Neural crest cell (in vitro differentiated cells): Measurements from ENCODE around the gene NMUR2. TPM values are rescaled to one million over a fixed set of nuclear protein-coding genes. Genes with fewer than 3 reads are reported as not detected.

Experiments used
- DNase-seq: peaks from one replicate; pipeline ENCODE4 v3.0.0; 2021; ENCODE audit warnings: low read depth, mixed read lengths, low spot score
- H3K27ac Mint-ChIP-seq: one replicate; pipeline ENCODE4 v1.8.0; 2021; ENCODE audit warnings: mild to moderate bottlenecking, mixed read lengths; ENCODE audit not compliant: unreplicated experiment
- H3K27me3 Mint-ChIP-seq: 2 replicates; pipeline ENCODE4 v1.8.0; 2021; ENCODE audit warnings: low read depth, mild to moderate bottlenecking, mixed read lengths
- H3K36me3 Mint-ChIP-seq: 2 replicates; pipeline ENCODE4 v1.8.0; 2021; ENCODE audit warnings: low read depth, mild to moderate bottlenecking, mixed read lengths
- H3K4me1 Mint-ChIP-seq: 2 replicates; pipeline ENCODE4 v1.8.0; 2021; ENCODE audit warnings: mixed read lengths
- H3K4me3 Mint-ChIP-seq: one replicate; pipeline ENCODE4 v1.8.0; 2021; ENCODE audit warnings: mild to moderate bottlenecking, mixed read lengths
- H3K9me3 Mint-ChIP-seq: 2 replicates; pipeline ENCODE4 v1.8.0; 2021; ENCODE audit warnings: mixed read lengths
- CTCF ChIP-seq: fragments of 200-600 bp; sonication (generic); conservative IDR thresholded peaks from 2 replicates; pipeline ENCODE4 v1.5.0; 2021; ENCODE audit warnings: antibody characterized with exemption, mild to moderate bottlenecking
- total RNA-seq: library from RNA; stranded (reverse); gene quantifications from 2 replicates; pipeline ENCODE4 v1.2.1, GENCODE V29; 2021

Gene NMUR2
- total RNA-seq, 1 donor from 2014 or later: 0.23 TPM

GRCh38 chr5:152403046-152403445 lies 2.0 kb downstream of the NMUR2 start:
- Mint-ChIP-seq H3K27ac (no peak overlapping the region), H3K27me3 (peaks cover 11% of the 10 kb centered on the region), H3K4me3 (no peak overlapping the region), H3K36me3 (no peaks in the 10 kb centered on the region), H3K4me1 (peaks cover 11% of the 10 kb centered on the region), H3K9me3 (no peaks in the 10 kb centered on the region)
- no peak for TF ChIP-seq CTCF
- no peak for DNase-seq

- no peak overlapping the region for H3K27ac Mint-ChIP-seq
- no peaks in the 10 kb centered on the region for H3K36me3 Mint-ChIP-seq
- no peaks in the 10 kb centered on the region for H3K9me3 Mint-ChIP-seq
- TF ChIP-seq CTCF: no peak
- peaks cover 11% of the 10 kb centered on the region for H3K4me1 Mint-ChIP-seq
- no peak for DNase-seq
- no peak overlapping the region for H3K4me3 Mint-ChIP-seq
- peaks cover 14% of the 10 kb centered on the region for H3K27me3 Mint-ChIP-seq
Measured at GRCh38 chr5:152400846-152401245, 4.2 kb downstream of the NMUR2 start.

- Mint-ChIP-seq H3K27me3 (peaks cover 14% of the 10 kb centered on the region), H3K27ac (no peak overlapping the region), H3K36me3 (no peaks in the 10 kb centered on the region), H3K4me1 (no peaks in the 10 kb centered on the region), H3K4me3 (no peak overlapping the region), H3K9me3 (no peaks in the 10 kb centered on the region)
- no peak for TF ChIP-seq CTCF
- no peak for DNase-seq
Measured at GRCh38 chr5:152397581-152397980, 7.5 kb downstream of the NMUR2 start.

GRCh38 chr5:152393441-152393840 lies 11.6 kb downstream of the NMUR2 start:
- no peaks in the 10 kb centered on the region for H3K4me1 Mint-ChIP-seq
- H3K27me3 Mint-ChIP-seq: peaks cover 4% of the 10 kb centered on the region
- peaks cover 9% of the 10 kb centered on the region for H3K9me3 Mint-ChIP-seq
- no peak for DNase-seq
- TF ChIP-seq CTCF: no peak
- no peaks in the 10 kb centered on the region for H3K36me3 Mint-ChIP-seq
- no peak overlapping the region for H3K4me3 Mint-ChIP-seq
- H3K27ac Mint-ChIP-seq: no peak overlapping the region

- TF ChIP-seq CTCF: no peak
Measured at GRCh38 chr5:152389208-152389849, 15.8 kb downstream of the NMUR2 start.

More at GRCh38 chr5:152389208-152389849, 15.8 kb downstream of the NMUR2 start:
- H3K9me3 Mint-ChIP-seq: peaks cover 9% of the 10 kb centered on the region
- H3K36me3 Mint-ChIP-seq: no peaks in the 10 kb centered on the region
- H3K4me3 Mint-ChIP-seq: no peak overlapping the region
- no peak overlapping the region for H3K27ac Mint-ChIP-seq
- no peaks in the 10 kb centered on the region for H3K4me1 Mint-ChIP-seq
- H3K27me3 Mint-ChIP-seq: no peaks in the 10 kb centered on the region
- DNase-seq: no peak
